Nephron progenitor cell (in vitro differentiated cells): ENCODE data around the gene OR2V2.
"Not testable (repeated sequence)": the region's sequence is repeated elsewhere in the genome, so short reads cannot be mapped to it uniquely, and the experiment has no call there.

Experiments used
- DNase-seq: peaks from one replicate; pipeline ENCODE4 v3.0.0; 2021
- H3K27ac Mint-ChIP-seq: 2 replicates; pipeline ENCODE4 v1.8.0; 2021; ENCODE audit warnings: mild to moderate bottlenecking, moderate library complexity, mixed read lengths
- H3K27me3 Mint-ChIP-seq: 2 replicates; pipeline ENCODE4 v1.8.0; 2021; ENCODE audit warnings: mild to moderate bottlenecking, low read depth, mixed read lengths; ENCODE audit not compliant: poor library complexity
- H3K36me3 Mint-ChIP-seq: 2 replicates; pipeline ENCODE4 v1.8.0; 2021; ENCODE audit warnings: low read depth, mixed read lengths
- H3K4me1 Mint-ChIP-seq: 2 replicates; pipeline ENCODE4 v1.8.0; 2021; ENCODE audit warnings: mixed read lengths
- H3K4me3 Mint-ChIP-seq: 2 replicates; pipeline ENCODE4 v1.8.0; 2021; ENCODE audit warnings: mild to moderate bottlenecking, moderate library complexity, mixed read lengths
- H3K9me3 Mint-ChIP-seq: 2 replicates; pipeline ENCODE4 v1.8.0; 2021; ENCODE audit warnings: mild to moderate bottlenecking, moderate library complexity, mixed read lengths
- TF ChIP-seq, protein P1 (sequence below): fragments of 200-600 bp; sonication (generic); IDR thresholded peaks from 2 replicates; pipeline ENCODE4 v1.5.0; 2021; ENCODE audit warnings: antibody characterized with exemption

OR2V2 gene

DNA sequence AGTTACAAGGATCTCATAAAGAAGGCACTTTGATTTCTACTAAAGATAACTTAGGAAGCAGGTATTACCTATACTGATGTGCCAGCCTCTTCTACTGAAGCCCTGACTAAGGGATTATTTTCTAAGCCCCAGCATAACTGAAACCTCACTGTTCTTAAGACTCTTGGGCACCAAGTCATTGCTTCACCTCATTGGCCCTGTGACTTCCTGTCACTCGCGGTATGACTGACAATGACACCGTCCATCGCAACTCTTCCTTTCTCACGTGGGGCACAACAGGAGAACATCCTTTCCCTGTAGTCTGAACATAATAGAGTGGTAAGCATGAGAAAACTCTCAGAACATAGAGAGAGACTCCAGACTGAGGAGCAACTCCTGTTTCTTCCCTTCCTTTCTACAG, 6.4 kb downstream of the OR2V2 start:
- Mint-ChIP-seq H3K27ac (no peak overlapping the region), H3K27me3 (peaks cover 58% of the 10 kb centered on the region), H3K36me3 (no peaks in the 10 kb centered on the region), H3K9me3 (peaks cover 11% of the 10 kb centered on the region), H3K4me1 (no peaks in the 10 kb centered on the region), H3K4me3 (no peak overlapping the region)
- TF ChIP-seq, protein P1, sequence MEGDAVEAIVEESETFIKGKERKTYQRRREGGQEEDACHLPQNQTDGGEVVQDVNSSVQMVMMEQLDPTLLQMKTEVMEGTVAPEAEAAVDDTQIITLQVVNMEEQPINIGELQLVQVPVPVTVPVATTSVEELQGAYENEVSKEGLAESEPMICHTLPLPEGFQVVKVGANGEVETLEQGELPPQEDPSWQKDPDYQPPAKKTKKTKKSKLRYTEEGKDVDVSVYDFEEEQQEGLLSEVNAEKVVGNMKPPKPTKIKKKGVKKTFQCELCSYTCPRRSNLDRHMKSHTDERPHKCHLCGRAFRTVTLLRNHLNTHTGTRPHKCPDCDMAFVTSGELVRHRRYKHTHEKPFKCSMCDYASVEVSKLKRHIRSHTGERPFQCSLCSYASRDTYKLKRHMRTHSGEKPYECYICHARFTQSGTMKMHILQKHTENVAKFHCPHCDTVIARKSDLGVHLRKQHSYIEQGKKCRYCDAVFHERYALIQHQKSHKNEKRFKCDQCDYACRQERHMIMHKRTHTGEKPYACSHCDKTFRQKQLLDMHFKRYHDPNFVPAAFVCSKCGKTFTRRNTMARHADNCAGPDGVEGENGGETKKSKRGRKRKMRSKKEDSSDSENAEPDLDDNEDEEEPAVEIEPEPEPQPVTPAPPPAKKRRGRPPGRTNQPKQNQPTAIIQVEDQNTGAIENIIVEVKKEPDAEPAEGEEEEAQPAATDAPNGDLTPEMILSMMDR, result no peak
- no peak for DNase-seq

DNA sequence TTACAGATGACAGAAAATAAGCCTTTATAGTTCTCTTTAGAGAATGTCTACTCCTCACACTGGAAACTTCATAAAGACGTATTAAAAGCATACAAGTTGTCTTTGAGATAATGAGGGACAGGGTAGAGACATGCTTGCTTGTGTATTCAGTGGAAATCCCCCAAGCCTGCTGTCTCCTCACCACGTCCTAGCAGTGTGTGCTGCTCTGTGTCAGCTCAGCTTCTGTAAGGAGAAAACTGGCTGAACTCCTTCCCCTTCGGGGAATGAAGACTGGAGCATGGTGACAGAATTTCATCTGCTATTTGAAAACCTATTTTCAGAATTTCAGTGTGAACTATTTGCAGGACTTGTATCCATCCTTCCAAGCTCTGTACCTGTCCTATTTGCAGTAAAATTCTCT, 9.4 kb downstream of the OR2V2 start:
- Mint-ChIP-seq H3K9me3 (peaks cover 11% of the 10 kb centered on the region), H3K4me1 (peaks cover 10% of the 10 kb centered on the region), H3K27ac (no peak overlapping the region), H3K36me3 (no peaks in the 10 kb centered on the region), H3K27me3 (peaks cover 52% of the 10 kb centered on the region), H3K4me3 (no peak overlapping the region)
- no peak for DNase-seq
- TF ChIP-seq, protein P1, result no peak

DNA sequence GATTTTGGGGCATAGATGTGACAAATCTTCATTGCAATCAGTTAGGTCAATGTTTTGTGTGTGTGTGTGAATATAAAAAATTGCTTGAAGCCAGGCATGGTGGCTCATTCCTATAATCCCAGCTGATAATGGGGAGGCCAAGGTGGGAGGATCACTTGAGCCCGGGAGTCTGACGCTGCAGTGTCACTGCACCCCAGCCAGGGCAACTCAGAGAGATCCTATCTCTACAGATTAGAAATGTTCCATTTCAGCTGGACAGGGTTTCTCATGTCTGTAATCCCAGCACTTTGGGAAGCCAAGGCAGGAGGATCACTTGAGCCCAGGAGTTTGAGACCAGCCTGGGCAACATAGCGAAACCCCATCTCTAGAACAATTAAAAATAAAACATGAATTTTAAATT, 11.5 kb downstream of the OR2V2 start:
- peaks cover 59% of the 10 kb centered on the region for H3K27me3 Mint-ChIP-seq
- H3K27ac Mint-ChIP-seq, result no peak overlapping the region
- no peak overlapping the region for H3K4me3 Mint-ChIP-seq

DNA sequence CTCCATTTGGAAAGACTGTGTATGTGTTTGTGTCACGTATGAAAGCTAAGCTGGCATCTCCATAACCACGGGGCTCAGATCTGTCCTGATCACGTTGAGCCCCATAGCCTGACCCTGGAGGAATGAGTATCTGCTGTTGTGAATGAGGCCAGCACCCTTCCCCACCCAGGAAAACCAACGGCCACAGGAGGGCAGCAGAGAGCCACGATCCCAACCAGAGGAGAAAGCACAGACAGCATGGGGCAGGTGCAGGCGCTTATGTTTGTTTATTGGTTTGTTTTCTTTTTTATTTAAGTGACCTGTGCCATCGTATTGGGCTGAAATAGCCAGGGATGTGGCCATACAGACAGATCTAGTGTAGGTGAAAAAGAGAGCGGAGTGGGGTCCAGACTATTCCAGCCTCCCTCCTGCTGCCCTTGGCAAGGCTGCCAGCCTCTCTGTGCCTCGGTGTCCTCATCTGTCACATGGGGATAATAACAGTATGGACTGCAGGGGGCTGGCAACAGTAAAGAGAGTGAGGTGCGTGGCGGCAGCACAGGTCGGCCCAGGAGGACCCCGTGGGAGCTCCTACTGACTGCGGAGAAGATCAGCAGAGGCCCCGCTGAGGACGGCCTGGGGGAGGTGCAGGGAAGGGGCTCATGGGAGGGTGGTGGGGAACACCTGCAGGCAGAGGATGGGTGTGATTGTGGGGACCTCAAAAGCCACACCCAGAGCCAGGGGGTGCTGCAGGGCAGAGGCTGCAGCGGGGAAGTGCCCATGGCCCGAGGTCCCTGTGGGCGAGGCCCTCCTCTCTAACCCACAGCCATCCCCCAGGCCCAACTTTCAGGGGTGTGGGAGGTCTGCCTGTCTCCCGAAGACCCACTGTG, 12.1 kb downstream of the OR2V2 start:
- peak overlapping the region; percentile 56 for H3K4me3 Mint-ChIP-seq
- peak overlapping the region; percentile 19 for H3K27ac Mint-ChIP-seq
- peaks cover 4% of the 10 kb centered on the region for H3K9me3 Mint-ChIP-seq
- TF ChIP-seq, protein P1, result peak; percentile 80
- DNase-seq, result peak; percentile 94
- no peaks in the 10 kb centered on the region for H3K36me3 Mint-ChIP-seq
- H3K4me1 Mint-ChIP-seq, result peaks cover 16% of the 10 kb centered on the region
- peaks cover 61% of the 10 kb centered on the region for H3K27me3 Mint-ChIP-seq

More for the DNA sequence above, 11.5 kb downstream of the OR2V2 start:
- no peak for DNase-seq
- peaks cover 6% of the 10 kb centered on the region for H3K9me3 Mint-ChIP-seq
- TF ChIP-seq, protein P1, result no peak
- no peaks in the 10 kb centered on the region for H3K36me3 Mint-ChIP-seq
- peaks cover 15% of the 10 kb centered on the region for H3K4me1 Mint-ChIP-seq

DNA sequence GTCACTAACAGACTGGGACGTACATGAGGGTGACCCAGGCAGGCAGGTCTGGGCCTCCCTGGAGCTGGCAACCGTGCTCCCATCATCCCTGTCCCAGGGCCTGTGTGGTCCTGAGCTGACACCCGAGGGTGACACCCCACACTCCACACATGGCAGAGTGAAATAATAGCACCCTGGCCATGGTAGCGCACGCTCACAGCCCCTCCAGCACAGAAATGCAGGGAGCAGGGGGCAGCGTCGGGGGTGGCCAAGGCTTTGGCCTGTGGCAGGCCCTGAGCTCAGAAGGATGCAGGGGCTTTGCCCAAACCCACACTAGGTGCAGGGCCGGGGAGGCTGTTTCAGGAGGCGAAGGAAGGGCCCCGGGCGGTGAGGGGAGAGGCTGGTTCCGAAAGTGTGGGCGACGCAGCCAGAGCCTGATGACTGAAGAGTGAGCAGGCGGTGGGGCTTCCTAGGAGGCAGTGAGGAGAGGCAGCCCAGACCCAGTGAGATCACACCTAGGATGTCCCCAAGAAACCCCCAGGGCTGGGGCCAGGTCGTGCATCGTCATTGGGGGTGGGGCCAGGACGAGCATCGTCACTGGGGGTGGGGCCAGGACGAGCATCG, 12.9 kb downstream of the OR2V2 start:
- H3K27me3 Mint-ChIP-seq, result peaks cover 61% of the 10 kb centered on the region

DNA sequence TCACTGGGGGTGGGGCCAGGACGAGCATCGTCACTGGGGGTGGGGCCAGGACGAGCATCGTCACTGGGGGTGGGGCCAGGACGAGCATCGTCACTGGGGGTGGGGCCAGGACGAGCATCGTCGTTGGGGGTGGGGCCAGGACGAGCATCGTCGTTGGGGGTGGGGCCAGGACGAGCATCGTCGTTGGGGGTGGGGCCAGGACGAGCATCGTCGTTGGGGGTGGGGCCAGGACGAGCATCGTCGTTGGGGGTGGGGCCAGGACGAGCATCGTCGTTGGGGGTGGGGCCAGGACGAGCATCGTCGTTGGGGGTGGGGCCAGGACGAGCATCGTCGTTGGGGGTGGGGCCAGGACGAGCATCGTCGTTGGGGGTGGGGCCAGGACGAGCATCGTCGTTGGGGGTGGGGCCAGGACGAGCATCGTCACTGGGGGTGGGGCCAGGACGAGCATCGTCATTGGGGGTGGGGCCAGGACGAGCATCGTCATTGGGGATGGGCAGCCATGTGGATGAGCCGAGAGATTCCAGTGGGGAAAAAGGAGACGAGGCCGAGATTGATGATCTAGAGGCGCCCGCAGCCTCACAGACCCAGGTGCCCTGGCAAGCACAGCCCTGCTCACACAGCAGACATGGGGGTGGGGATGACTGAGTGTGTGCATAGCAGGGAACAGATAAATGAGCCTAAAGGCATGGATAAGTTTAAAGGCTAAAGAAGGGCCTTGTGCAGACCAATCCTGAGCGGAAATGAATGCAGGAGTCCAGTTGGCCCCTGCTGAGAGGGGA, 13.6 kb downstream of the OR2V2 start:
- Mint-ChIP-seq H3K27me3 (peaks cover 62% of the 10 kb centered on the region), H3K4me3 (peak overlapping the region; percentile 71), H3K4me1 (peaks cover 16% of the 10 kb centered on the region)
- DNase-seq, result peak; percentile 50
- H3K36me3 Mint-ChIP-seq, H3K9me3 Mint-ChIP-seq, H3K27ac Mint-ChIP-seq: not testable (repeated sequence)

More for the DNA sequence above, 12.9 kb downstream of the OR2V2 start:
- peak; percentile 52 for DNase-seq
- Mint-ChIP-seq H3K27ac (no peak overlapping the region), H3K36me3 (no peaks in the 10 kb centered on the region), H3K9me3 (peaks cover 4% of the 10 kb centered on the region), H3K4me3 (peak overlapping the region; percentile 58), H3K4me1 (peaks cover 16% of the 10 kb centered on the region)
- TF ChIP-seq, protein P1, result no peak
